ENCODE results near the gene PFDN4.

Gene PFDN4

DNA sequence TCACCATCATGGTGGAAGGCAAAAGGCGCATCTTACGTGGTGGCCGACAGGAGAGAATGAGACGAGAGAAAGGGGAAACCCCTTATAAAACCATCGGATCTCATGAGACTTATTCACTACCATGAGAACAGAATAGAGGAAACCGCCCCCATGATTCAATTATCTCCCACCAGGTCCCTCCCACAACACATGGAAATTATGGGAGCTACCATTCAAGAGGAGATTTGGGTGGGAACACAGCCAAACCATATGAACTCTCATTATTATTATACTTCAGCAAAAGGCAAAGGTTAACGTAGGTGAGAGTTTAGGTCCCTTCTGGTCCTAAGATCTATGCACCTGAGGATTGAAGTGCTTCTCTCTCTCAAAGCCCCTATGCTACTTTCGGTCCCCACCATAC lies 2.4 kb upstream of the PFDN4 start:
- no peak overlapping the region for H3K27ac ChIP-seq (ENCODE audit: low read depth, low read length)
- peaks cover 10% of the 10 kb centered on the region; the same call in 1 of the 2 replicates for H3K27me3 ChIP-seq (ENCODE audit: control insufficient read depth, low read length)
- H4K20me1 ChIP-seq (ENCODE audit: control insufficient read depth, insufficient read depth, low read depth, low read length) = no peaks in the 10 kb centered on the region
- no peaks in the 10 kb centered on the region; the same call in 1 of the 2 replicates for H3K36me3 ChIP-seq (ENCODE audit: control insufficient read depth, low read length)
- TF ChIP-seq EZH2phosphoT487 (IDR thresholded peaks at IDR 0.05; ENCODE audit: borderline replicate concordance, low read length) (no peak), CTCF (IDR thresholded peaks at IDR 0.05; ENCODE audit: low read depth, low read length, poor library complexity, severe bottlenecking) (no peak)
- H3K9me2 ChIP-seq (replicated peaks; ENCODE audit: control insufficient read depth, low read length) = no peaks in the 10 kb centered on the region
- no peak overlapping the region for H3K4me3 ChIP-seq (ENCODE audit: low read length)
- H3K9me3 ChIP-seq (ENCODE audit: control insufficient read depth, insufficient read depth, low read length) = no peaks in the 10 kb centered on the region
- peaks cover 28% of the 10 kb centered on the region for H3K79me2 ChIP-seq (ENCODE audit: control insufficient read depth, low read length)
- H3K4me2 ChIP-seq (ENCODE audit: low read length) = no peak overlapping the region
- H3F3A ChIP-seq (ENCODE audit: control insufficient read depth, insufficient read depth) = no peaks in the 10 kb centered on the region
- peaks cover 12% of the 10 kb centered on the region for H3K4me1 ChIP-seq (ENCODE audit: control insufficient read depth, low read length)

DNA sequence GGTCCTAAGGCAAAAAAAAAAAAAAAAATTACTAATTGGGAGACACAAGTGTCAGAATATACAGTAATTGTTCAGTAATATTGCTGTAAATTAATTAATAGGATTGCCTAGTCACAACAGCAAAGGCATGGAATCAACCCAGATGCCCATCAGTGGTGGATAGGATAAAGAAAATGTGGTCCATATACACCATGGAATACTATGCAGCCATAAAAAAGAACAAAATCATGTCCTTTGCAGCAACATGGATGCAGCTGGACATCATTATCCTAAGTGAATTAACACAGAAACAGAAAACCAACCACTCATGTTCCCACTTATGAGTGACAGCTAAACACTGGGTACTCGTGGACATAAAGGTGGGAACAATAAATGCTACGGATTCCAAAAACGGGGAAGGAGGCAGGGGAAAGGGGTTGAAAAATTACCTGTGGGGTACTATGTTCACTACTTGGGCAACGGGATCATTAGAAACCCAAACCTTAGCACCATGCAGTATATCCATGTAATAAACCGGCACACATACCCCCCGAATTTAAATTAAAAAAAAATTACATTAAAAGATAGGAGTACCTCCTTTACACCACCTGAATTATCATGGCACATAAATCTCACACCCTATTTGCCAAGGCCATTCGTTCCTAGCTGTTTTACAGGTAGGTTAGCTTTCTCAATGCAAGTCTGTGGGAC lies 689 bp upstream of the PFDN4 start:
- no peak overlapping the region; the same call in 1 of the 2 replicates for H3K27ac ChIP-seq (ENCODE audit: low read depth, low read length)

DNA sequence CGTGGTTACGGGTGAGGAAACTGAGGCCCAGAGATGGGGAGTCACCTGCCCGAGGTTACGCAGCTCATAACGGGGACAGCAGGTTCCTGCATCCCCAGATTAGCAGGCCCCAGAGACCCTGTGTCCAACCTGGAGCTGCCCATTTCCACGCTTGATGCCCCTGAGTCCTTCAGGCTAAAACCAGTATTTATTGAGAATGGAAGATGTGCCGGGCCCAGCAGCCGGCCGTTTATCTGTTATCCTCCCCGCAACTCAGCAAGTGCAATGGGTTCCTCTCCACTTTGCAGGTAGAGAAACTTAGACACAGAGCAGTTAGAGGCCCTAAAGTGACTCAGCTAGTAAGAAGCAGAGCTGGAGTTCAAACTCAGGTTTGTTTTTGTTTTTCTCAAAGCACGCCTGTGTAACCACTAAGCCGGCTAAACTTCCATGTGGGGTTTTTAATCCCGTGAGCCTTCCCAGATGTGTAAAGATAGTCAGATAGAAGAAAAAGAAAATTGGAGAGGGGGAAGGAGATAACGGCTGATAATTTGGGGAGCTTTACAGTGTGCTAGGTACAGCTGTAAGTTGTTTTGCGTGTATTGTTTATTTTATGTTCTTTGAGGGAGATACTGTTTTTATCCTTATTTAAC lies 775 bp downstream of the PFDN4 start:
- H3K9me2 ChIP-seq (replicated peaks; ENCODE audit: control insufficient read depth, low read length) = no peaks in the 10 kb centered on the region
- TF ChIP-seq EZH2phosphoT487 (IDR thresholded peaks at IDR 0.05; ENCODE audit: borderline replicate concordance, low read length) (no peak), CTCF (IDR thresholded peaks at IDR 0.05; ENCODE audit: low read depth, low read length, poor library complexity, severe bottlenecking) (no peak)
- H3K27me3 ChIP-seq (ENCODE audit: control insufficient read depth, low read length) = peaks cover 10% of the 10 kb centered on the region; the same call in 1 of the 2 replicates
- peaks cover 12% of the 10 kb centered on the region for H3K4me1 ChIP-seq (ENCODE audit: control insufficient read depth, low read length)
- no peaks in the 10 kb centered on the region for H4K20me1 ChIP-seq (ENCODE audit: control insufficient read depth, insufficient read depth, low read depth, low read length)
- H3K79me2 ChIP-seq (ENCODE audit: control insufficient read depth, low read length) = peaks cover 55% of the 10 kb centered on the region
- H3K4me3 ChIP-seq (ENCODE audit: low read length) = peak overlapping the region; percentile 90
- no peaks in the 10 kb centered on the region for H3F3A ChIP-seq (ENCODE audit: control insufficient read depth, insufficient read depth)
- H3K4me2 ChIP-seq (ENCODE audit: low read length) = peak overlapping the region; percentile 77
- H3K9me3 ChIP-seq (ENCODE audit: control insufficient read depth, insufficient read depth, low read length) = no peaks in the 10 kb centered on the region
- 0 out of 2 replicates have a peak overlapping the region, but pooled peaks have one; percentile 54 for H3K27ac ChIP-seq (ENCODE audit: low read depth, low read length)
- H3K36me3 ChIP-seq (ENCODE audit: control insufficient read depth, low read length) = no peaks in the 10 kb centered on the region; the same call in 1 of the 2 replicates

More for the DNA sequence above, 689 bp upstream of the PFDN4 start:
- no peaks in the 10 kb centered on the region; the same call in 1 of the 2 replicates for H3K36me3 ChIP-seq (ENCODE audit: control insufficient read depth, low read length)
- no peaks in the 10 kb centered on the region for H3K9me2 ChIP-seq (replicated peaks; ENCODE audit: control insufficient read depth, low read length)
- H3K4me1 ChIP-seq (ENCODE audit: control insufficient read depth, low read length) = peaks cover 12% of the 10 kb centered on the region
- H4K20me1 ChIP-seq (ENCODE audit: control insufficient read depth, insufficient read depth, low read depth, low read length) = no peaks in the 10 kb centered on the region
- no peak for TF ChIP-seq CTCF (IDR thresholded peaks at IDR 0.05; ENCODE audit: low read depth, low read length, poor library complexity, severe bottlenecking)
- no peak for TF ChIP-seq EZH2phosphoT487 (IDR thresholded peaks at IDR 0.05; ENCODE audit: borderline replicate concordance, low read length)
- peaks cover 43% of the 10 kb centered on the region for H3K79me2 ChIP-seq (ENCODE audit: control insufficient read depth, low read length)
- peaks cover 10% of the 10 kb centered on the region; the same call in 1 of the 2 replicates for H3K27me3 ChIP-seq (ENCODE audit: control insufficient read depth, low read length)
- H3K4me3 ChIP-seq (ENCODE audit: low read length) = peak overlapping the region; percentile 90
- no peaks in the 10 kb centered on the region for H3K9me3 ChIP-seq (ENCODE audit: control insufficient read depth, insufficient read depth, low read length)
- H3F3A ChIP-seq (ENCODE audit: control insufficient read depth, insufficient read depth) = no peaks in the 10 kb centered on the region
- peak overlapping the region; percentile 77 for H3K4me2 ChIP-seq (ENCODE audit: low read length)
